ENCODE data around the gene ITFG2.

DNA sequence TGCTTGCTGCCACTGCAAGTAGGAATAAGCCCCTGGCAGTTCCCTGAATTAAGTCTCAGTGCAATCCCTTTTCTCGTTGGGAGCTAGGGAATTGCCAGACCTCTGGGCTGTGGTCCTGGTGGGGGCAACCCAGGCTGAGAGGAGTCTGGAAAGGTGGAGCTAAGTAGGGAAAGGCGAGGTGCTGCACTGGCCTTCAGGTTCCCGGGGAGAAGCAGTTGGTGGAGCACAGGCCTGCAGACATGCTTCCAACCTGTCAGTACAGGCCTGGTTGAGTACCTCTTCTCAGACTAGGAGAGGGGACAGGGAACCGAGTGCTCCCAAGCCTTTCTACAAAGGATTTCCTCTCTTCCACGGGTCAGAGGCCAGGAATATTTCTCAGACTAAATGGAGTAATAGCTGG, 20.9 kb downstream of the ITFG2 start:
- no peak for TF ChIP-seq ATF3 (CRISPR knock-in tag; IDR thresholded peaks at IDR 0.05)
- TF ChIP-seq FOXM1 (CRISPR knock-in tag; IDR thresholded peaks at IDR 0.05) = no peak
- no peak for TF ChIP-seq TCF7 (IDR thresholded peaks at IDR 0.05; ENCODE audit: low read depth)
- no peak for TF ChIP-seq MBD4 (IDR thresholded peaks at IDR 0.05; ENCODE audit: borderline replicate concordance, low read length)
- TF ChIP-seq ZNF777 (CRISPR knock-in tag; IDR thresholded peaks at IDR 0.05) = no peak
- TF ChIP-seq, protein P1, sequence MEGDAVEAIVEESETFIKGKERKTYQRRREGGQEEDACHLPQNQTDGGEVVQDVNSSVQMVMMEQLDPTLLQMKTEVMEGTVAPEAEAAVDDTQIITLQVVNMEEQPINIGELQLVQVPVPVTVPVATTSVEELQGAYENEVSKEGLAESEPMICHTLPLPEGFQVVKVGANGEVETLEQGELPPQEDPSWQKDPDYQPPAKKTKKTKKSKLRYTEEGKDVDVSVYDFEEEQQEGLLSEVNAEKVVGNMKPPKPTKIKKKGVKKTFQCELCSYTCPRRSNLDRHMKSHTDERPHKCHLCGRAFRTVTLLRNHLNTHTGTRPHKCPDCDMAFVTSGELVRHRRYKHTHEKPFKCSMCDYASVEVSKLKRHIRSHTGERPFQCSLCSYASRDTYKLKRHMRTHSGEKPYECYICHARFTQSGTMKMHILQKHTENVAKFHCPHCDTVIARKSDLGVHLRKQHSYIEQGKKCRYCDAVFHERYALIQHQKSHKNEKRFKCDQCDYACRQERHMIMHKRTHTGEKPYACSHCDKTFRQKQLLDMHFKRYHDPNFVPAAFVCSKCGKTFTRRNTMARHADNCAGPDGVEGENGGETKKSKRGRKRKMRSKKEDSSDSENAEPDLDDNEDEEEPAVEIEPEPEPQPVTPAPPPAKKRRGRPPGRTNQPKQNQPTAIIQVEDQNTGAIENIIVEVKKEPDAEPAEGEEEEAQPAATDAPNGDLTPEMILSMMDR (CRISPR knock-in tag; IDR thresholded peaks at IDR 0.05) = no peak
- TF ChIP-seq CHD4 (IDR thresholded peaks at IDR 0.05; ENCODE audit: borderline replicate concordance, low read length) = no peak
- TF ChIP-seq HCFC1 (IDR thresholded peaks at IDR 0.05; ENCODE audit: low read depth, low read length) = no peak
- no peak for TF ChIP-seq POLR2AphosphoS2 (IDR thresholded peaks at IDR 0.05; ENCODE audit: low read depth, low read length)
- no peak for TF ChIP-seq ZNF280B (CRISPR knock-in tag; IDR thresholded peaks at IDR 0.05; ENCODE audit: borderline replicate concordance)
- no peak for TF ChIP-seq EZH2 (conservative IDR thresholded peaks at IDR 0.05; ENCODE audit: low read depth, low read length)
- TF ChIP-seq TBL1XR1 (IDR thresholded peaks at IDR 0.05; ENCODE audit: borderline replicate concordance, low read length, partially characterized antibody) = no peak
- no peak for TF ChIP-seq GTF3A (CRISPR knock-in tag; conservative IDR thresholded peaks at IDR 0.05)
